ENCODE results near the gene GPR150. TPM values are rescaled to one million over a fixed set of nuclear protein-coding genes. Genes with fewer than 3 reads are reported as not detected.

GPR150 gene
- total RNA-seq, 4 donors from 2014 or later: 0.29 to 0.59 (median 0.29) TPM; not detected in 1

GRCh38 chr5:95626701-95627100, 6.8 kb downstream of the GPR150 start:
- Histone ChIP-seq H3K36me3 (no peaks in the 10 kb centered on the region), H3K4me1 (no peaks in the 10 kb centered on the region), H3K27me3 (no peaks in the 10 kb centered on the region), H3K9me3 (no peaks in the 10 kb centered on the region), H3K4me3 (no peak overlapping the region), H3K27ac (no peak overlapping the region)
- intact Hi-C loops (cut with DNase I; ENCODE audit: low total_unique reads) (no loop called here), in situ Hi-C loops (cut with MboI; ENCODE audit: low sequenced_read_pairs in 4 of 4) (loop anchor here in 3 of 4 donors (25.0 kb wide), 2 partner anchors 336 to 711 kb away; partner anchors contain the start of gene ELL2 (in 2 of the 3))
- ATAC-seq (no peak), DNase-seq (no peak)
- TF ChIP-seq CTCF (IDR thresholded peaks at IDR 0.05 in 4 of 5, conservative IDR thresholded peaks at IDR 0.05 in 1 of 5): no peak
- no peak for TF ChIP-seq POLR2A (IDR thresholded peaks at IDR 0.05)

- Histone ChIP-seq H3K4me3 (no peak overlapping the region), H3K27ac (no peak overlapping the region), H3K4me1 (no peaks in the 10 kb centered on the region), H3K27me3 (no peaks in the 10 kb centered on the region), H3K9me3 (no peaks in the 10 kb centered on the region), H3K36me3 (no peaks in the 10 kb centered on the region)
- no peak for DNase-seq
- TF ChIP-seq POLR2A (IDR thresholded peaks at IDR 0.05) (no peak), CTCF (IDR thresholded peaks at IDR 0.05 in 4 of 5, conservative IDR thresholded peaks at IDR 0.05 in 1 of 5) (no peak)
- intact Hi-C loops (cut with DNase I; ENCODE audit: low total_unique reads) (no loop called here), in situ Hi-C loops (cut with MboI; ENCODE audit: low sequenced_read_pairs in 4 of 4) (loop anchor here in 3 of 4 donors (25.0 kb wide), 2 partner anchors 334 to 709 kb away; partner anchors contain the start of gene ELL2 (in 2 of the 3))
- ATAC-seq: no peak
Measured at GRCh38 chr5:95627971-95628810, 8.3 kb downstream of the GPR150 start.

- Histone ChIP-seq H3K4me3 (no peak overlapping the region), H3K9me3 (no peaks in the 10 kb centered on the region), H3K4me1 (no peaks in the 10 kb centered on the region), H3K36me3 (no peaks in the 10 kb centered on the region), H3K27me3 (no peaks in the 10 kb centered on the region), H3K27ac (no peak overlapping the region)
- TF ChIP-seq POLR2A (IDR thresholded peaks at IDR 0.05) (no peak), CTCF (IDR thresholded peaks at IDR 0.05 in 4 of 5, conservative IDR thresholded peaks at IDR 0.05 in 1 of 5) (no peak)
- ATAC-seq (no peak), DNase-seq (no peak)
- intact Hi-C loops (cut with DNase I; ENCODE audit: low total_unique reads) (no loop called here), in situ Hi-C loops (cut with MboI; ENCODE audit: low sequenced_read_pairs in 4 of 4) (loop anchor here in 3 of 4 donors (25.0 kb wide), 2 partner anchors 333 to 708 kb away; partner anchors contain the start of gene ELL2 (in 2 of the 3))
Measured at GRCh38 chr5:95628933-95629332, 9.0 kb downstream of the GPR150 start.

- H3K9me3 ChIP-seq: no peaks in the 10 kb centered on the region
- no peak overlapping the region for H3K4me3 ChIP-seq
- no peaks in the 10 kb centered on the region for H3K4me1 ChIP-seq
- no peak for TF ChIP-seq POLR2A (IDR thresholded peaks at IDR 0.05)
- no peak for TF ChIP-seq CTCF (IDR thresholded peaks at IDR 0.05 in 4 of 5, conservative IDR thresholded peaks at IDR 0.05 in 1 of 5)
- no peaks in the 10 kb centered on the region for H3K36me3 ChIP-seq
- H3K27ac ChIP-seq: no peak overlapping the region
- DNase-seq: no peak
- H3K27me3 ChIP-seq: no peaks in the 10 kb centered on the region
- in situ Hi-C loops (cut with MboI; ENCODE audit: low sequenced_read_pairs in 4 of 4): loop anchor here in 3 of 4 donors (25.0 kb wide), 2 partner anchors 332 to 707 kb away; partner anchors contain the start of gene ELL2 (in 2 of the 3)
- no peak for ATAC-seq
- intact Hi-C loops (cut with DNase I; ENCODE audit: low total_unique reads): no loop called here
Measured at GRCh38 chr5:95630394-95630917, 10.6 kb downstream of the GPR150 start.

Data from gastrocnemius medialis (tissue), 4 donors.